K562 treated with DMSO at 1 percent for 24 hours (cell line): Measurements from ENCODE around the gene FUT9. TPM values are rescaled to one million over a fixed set of nuclear protein-coding genes. Genes with fewer than 3 reads are reported as not detected.

Experiments
- total RNA-seq: library from RNA; unstranded; fragments of 300-600 nt; gene quantifications from 2 replicates; pipeline ENCODE4 v1.2.3, GENCODE V29; 2022; ENCODE audit warnings: low read depth; ENCODE audit not compliant: insufficient read depth

Gene FUT9
- total RNA-seq: not detected in 2 replicates

GRCh38 chr6:96015518-96016333, at the start of gene FUT9:
TSS of gene FUT9 (plus strand) at chr6:96015974. CDS start at chr6:96203156, 187,182 bp downstream.

